GM18517 (cell line): ENCODE measurements around the gene MAPKAP1.

Experiments
- ATAC-seq: cut with Tn5 transposase; IDR thresholded peaks from one replicate; pipeline ENCODE4 v1.9.1; 2021; ENCODE audit warnings: mild to moderate bottlenecking, moderate library complexity; ENCODE audit not compliant: unreplicated experiment

MAPKAP1 gene

GRCh38 chr9:125463926-125464325, 243.1 kb downstream of the MAPKAP1 start:
- ATAC-seq: no peak

- no peak for ATAC-seq
Observed at GRCh38 chr9:125462861-125463291, 244.1 kb downstream of the MAPKAP1 start.

GRCh38 chr9:125461636-125462190, 245.3 kb downstream of the MAPKAP1 start:
- no peak for ATAC-seq

GRCh38 chr9:125460883-125461635, 245.9 kb downstream of the MAPKAP1 start:
- no peak for ATAC-seq

- no peak for ATAC-seq
Observed at GRCh38 chr9:125460346-125460745, 246.7 kb downstream of the MAPKAP1 start.

- no peak for ATAC-seq
Observed at GRCh38 chr9:125457357-125457756, 249.7 kb downstream of the MAPKAP1 start.

GRCh38 chr9:125455876-125456275, 251.1 kb downstream of the MAPKAP1 start:
- ATAC-seq: no peak

- ATAC-seq: no peak
Observed at GRCh38 chr9:125455132-125455531, 251.9 kb downstream of the MAPKAP1 start.

- ATAC-seq: no peak
Observed at GRCh38 chr9:125447202-125447802, 259.7 kb downstream of the MAPKAP1 start.

GRCh38 chr9:125446561-125447094, 260.4 kb downstream of the MAPKAP1 start:
- ATAC-seq: peak; percentile 90

- no peak for ATAC-seq
Observed at GRCh38 chr9:125444956-125445506, 262.0 kb downstream of the MAPKAP1 start.

- ATAC-seq: no peak
Observed at GRCh38 chr9:125444166-125444565, 262.8 kb downstream of the MAPKAP1 start.

- ATAC-seq: no peak
Observed at GRCh38 chr9:125443367-125443766, 263.6 kb downstream of the MAPKAP1 start.

GRCh38 chr9:125442452-125442851, 264.6 kb downstream of the MAPKAP1 start:
- ATAC-seq: no peak

- no peak for ATAC-seq
Observed at GRCh38 chr9:125440411-125440810, 266.6 kb downstream of the MAPKAP1 start.

- no peak for ATAC-seq
Observed at GRCh38 chr9:125439434-125440272, 267.4 kb downstream of the MAPKAP1 start.

- no peak for ATAC-seq
Observed at GRCh38 chr9:125438506-125439433, 268.2 kb downstream of the MAPKAP1 start.

- ATAC-seq: no peak
Observed at GRCh38 chr9:125437771-125438221, 269.2 kb downstream of the MAPKAP1 start.

- ATAC-seq: no peak
Observed at GRCh38 chr9:125436613-125437443, 270.2 kb downstream of the MAPKAP1 start.
